GM21529 (cell line): ENCODE measurements around the gene UBL3.

Experiments
- ATAC-seq: cut with Tn5 transposase; IDR thresholded peaks from one replicate; pipeline ENCODE4 v1.9.1; 2021; ENCODE audit not compliant: unreplicated experiment

Gene UBL3

DNA sequence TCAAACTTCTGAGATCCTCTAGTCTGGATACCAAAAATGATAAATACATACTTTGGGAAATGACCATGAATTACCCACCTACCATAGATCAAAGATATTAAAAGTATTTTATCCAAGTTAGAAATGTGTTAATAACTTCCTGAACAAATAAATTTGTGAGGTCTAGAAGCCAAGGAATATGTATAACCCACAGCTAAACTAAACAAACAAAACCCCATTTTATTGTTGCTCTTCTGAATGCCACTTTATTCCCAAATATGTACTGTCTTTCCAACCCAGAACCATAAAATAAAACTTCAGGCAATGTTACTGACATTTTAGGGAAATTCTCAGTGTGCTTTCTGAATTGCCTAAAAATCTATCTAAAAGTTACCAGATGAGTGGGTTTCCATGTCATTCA, 35.1 kb downstream of the UBL3 start:
- ATAC-seq: no peak

DNA sequence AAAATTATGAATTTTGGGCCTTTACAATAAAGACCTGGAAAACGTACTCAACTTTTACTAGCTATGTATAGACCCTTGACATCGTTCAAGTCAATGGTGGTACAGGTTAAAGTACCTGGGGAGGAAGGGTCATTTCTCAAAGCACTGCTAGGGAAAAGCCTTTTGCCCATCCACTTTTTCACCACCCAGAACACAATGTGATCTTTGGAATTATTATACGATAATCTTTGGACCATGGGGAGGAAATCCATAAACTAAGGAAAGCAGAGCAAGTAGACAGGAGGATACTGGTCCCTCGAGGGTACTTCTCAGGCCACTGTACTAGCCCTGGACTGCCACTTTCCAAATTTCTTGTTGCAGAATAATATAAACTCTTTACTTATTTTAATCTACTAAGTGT, 39.5 kb downstream of the UBL3 start:
- no peak for ATAC-seq

DNA sequence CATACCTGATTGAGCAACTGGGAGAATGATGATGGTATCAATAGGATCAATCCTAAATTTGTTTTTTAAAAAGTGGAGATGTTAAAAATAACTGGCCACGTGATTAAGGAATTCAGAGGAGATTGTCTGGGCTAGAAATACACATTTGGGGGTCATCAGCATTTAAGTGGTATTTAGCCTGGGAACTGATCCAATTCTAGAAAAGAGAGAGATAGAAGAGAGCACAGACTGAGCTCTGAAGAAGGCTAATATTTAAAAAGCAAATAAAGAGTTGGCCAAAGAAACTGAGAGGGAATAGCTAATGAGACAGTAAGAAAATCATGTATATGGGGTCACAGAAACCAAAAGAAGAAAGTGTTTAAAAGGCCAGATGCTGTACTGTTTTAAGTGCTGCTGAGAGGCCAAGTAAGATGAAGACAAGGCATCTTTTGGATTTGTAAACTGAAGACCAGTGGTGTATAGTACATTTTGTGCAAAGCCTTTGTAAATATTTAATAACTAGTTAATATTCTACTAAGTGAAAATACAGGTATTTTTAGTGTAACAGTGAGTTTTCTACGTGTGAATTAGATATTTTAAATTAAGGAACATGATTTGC, 40.2 kb downstream of the UBL3 start:
- peak; percentile 87 for ATAC-seq

DNA sequence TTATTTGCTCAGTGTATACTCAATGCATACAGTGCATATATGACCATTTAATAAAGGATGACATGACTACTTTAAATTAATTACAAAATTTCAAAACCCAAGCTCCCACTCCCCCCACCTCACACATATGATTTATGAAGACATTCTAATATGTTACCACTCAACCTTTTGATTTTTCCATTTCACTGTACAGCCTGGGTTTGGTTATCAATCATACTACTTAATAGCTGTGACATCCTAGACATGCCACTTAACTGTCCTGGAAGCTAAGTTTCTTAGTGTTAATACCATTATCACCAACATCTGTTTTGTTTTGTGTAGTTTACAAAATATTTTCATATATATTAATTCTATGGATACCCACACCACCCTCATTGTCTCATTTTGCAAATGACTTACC, 42.2 kb downstream of the UBL3 start:
- ATAC-seq: no peak

DNA sequence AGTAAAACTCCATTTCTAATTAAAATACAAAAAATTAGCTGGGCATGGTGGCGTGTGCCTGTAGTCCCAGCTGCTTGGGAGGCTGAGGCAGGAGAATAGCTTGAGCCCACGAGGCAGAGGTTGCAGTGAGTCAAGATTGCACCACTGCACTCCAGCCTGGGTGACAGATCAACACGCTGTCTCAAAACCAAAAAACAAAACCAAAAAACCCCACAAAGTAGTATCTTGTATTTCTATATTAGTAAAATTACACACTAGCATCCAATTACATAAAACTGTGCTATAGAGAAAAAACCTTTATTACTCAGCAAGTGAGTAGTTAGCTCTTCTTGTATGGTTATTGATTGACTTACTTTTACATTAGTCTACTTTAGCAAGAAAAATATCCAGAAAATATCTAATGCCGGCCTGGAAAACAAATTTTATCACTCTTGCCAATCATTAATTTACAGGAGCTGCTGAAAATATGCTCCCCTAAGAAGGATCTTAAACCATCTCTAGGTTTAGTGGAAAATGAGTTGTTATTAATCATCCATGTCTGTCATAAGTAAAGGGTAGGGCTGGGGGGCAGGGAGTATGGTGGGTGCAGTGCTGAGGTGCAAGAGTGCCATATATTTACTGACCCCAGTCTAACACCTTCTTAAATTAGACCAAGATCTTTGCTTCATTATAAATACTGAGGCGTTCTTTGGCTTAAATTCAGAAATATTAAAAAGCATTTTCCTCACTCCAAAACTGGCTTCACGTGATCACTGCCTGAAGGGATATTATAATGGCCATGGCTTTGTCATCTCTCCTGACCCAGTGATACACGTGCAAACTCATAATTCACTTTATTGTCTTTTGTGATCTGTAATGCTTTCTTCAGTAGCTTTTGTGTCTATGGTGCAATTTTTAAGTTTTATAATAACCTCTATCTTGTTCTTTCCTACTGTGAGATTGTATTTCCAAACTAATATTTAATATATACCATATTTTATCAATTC, 44.1 kb downstream of the UBL3 start:
- no peak for ATAC-seq

DNA sequence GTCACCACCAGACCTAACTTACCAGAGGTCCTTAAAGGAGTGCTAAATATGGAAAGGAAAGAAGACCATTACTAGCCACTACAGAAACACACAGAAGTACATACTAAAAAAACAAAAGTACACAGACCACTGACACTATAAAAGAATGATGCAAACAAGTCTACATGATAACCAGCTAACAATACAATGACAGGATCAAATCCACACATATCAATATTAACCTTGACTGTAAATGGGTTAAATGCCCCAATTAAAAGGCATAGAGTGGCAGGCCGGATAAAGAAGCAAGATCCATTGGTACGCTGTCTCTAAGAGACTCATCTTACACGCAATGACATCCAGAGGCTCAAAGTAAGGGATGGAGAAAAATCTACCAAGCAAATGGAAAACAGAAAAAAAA, 47.2 kb downstream of the UBL3 start:
- no peak for ATAC-seq

DNA sequence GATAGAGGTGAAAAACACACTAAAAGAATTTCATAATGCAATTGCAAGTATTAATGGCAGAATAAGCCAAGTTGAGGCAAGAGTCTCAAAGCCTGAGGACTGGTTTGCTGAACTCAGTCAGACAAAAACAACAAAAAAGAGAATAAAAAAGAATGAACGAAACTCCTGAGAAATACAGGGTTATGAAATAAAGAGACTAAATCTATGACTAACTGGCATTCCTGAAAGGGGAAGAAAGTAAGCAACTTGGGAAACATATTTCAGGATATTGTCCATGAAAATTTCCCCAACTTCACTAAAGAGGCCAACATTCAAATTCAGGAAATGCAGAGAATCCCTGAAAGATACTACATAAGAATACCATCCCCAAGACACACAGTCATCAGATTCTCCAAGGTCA, 47.8 kb downstream of the UBL3 start:
- no peak for ATAC-seq

DNA sequence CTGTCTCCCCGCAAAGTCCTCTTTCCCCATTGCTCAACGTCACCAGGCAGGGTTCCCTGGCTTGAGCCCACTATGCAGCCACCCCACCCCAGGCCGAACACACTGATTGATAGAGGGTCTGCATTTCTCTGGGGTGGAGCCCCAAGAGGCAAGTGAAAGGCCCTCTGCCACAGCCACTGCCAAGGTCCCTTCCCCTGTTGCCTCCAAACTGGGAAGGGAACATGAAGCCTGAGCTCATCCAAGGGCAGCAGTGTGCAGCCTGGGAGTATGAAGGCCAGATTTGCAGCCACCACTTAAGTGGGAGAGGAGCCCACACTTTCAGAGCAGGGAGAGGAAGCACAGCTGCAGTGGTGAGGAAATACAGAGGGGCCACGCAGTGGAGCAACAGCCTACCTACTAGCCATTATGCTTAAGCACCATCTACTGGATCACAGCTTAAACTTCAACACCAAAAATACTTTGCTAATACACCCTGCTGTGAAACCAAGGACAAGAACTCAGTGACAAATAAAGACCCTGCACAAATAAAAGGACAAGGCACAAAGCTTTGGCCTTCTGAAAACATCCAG, 48.6 kb downstream of the UBL3 start:
- no peak for ATAC-seq

DNA sequence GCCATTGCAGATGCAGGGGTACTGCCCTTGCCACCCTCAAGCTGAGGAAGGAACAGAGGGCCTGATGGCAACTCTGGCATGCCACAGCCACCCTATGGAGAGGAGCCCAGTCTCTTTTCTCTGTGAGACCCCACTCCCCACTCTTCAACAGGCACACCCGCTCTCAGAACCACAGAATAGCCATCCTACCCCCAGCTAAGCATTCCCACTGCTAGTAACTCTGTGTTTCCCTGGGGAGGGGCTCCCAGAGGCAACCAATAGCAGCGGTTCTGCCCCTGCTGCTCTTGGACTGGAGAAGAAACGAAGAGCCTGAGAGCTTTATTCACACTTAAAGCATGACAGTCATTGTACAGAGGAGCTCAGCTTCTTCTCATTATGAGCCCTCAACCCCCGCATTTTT, 49.3 kb downstream of the UBL3 start:
- no peak for ATAC-seq

DNA sequence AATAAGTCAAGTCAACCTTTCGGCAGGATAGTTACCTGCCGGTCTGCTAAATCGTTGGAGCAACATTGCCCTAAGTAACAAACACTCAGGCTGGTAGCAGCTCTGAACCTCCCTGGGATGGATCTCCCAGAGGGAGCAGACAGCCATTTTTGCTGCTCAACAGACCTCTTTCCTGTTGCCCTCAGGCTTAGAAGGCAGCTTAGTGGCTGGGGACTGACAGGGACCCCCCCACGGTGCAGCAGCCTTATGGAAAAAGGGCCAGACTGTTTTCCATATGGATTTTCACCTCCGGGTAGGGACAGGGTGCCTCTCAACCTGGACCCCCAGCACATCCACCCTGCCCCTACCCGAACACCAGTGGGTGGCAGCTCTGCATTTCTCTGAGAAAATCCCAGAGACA, 49.7 kb downstream of the UBL3 start:
- no peak for ATAC-seq

DNA sequence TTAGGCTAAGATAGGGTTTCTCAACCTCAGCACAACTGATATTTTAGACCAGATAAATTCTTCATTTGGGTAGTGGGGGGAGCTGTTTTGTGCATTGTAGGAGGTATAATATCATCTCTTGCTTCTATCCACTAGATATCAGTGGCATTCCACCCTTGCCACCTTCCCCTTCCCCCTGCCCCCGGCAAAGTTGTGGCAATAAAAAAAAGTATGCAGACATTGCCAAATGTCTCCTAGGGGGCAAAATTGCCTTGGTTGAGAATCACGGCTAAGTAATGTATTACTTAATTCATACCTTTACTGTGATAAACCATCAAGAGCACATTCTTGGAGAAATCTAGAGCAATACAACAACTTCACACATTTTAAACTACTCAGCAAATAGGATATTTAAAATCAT, 51.4 kb downstream of the UBL3 start:
- ATAC-seq: no peak

DNA sequence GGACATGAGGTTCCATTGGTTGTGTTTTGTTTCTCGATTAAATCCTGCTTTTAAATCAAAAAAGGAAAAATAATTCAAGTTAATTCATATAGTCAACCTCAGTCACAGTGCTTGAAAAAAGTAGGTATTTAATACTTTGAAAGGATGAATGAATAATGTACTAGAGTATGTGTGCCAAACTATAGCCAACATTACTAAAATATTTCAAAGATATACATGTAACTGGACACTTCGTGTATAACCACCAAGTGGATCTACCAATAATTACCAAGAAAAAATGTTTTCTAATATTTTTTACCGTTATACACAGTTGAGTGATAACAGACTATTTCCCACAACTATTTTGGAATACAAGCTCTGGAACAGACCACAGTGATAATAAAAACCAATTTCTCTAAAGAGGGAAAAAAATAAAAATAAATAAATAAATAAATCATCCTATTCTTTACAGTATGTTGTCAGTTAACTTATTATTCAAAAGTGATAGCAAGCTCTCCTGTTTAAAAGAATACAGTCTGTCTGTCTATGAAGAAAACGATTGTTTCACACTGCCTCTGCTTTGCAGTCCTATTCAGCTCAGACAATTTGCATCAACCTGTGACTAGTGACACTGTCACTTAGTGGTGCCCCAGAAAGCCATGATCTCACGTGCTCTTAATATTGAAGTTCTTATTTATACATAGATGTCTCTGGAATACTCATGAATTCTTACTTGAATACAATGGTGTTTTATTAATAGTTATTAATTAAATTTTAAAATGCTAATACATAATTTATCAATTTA, 58.2 kb downstream of the UBL3 start:
- no peak for ATAC-seq

DNA sequence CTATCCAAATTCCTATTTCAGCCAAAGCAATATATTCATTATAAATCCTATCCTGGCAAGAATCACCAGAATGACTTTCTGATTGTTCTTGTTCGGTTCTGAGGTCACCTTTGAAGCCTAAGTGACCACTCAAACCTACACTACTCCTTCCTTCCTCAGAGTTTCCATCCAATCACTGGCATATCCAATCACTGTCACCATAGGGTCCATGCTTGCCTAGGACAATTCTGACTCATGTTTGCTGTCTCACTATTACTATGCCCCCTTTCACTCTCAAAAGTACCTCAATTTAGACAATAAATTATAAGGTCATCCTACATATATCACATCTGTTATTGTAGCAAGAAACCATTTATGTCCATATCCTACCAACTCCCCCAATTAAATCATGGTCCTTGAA, 58.9 kb downstream of the UBL3 start:
- ATAC-seq: no peak

DNA sequence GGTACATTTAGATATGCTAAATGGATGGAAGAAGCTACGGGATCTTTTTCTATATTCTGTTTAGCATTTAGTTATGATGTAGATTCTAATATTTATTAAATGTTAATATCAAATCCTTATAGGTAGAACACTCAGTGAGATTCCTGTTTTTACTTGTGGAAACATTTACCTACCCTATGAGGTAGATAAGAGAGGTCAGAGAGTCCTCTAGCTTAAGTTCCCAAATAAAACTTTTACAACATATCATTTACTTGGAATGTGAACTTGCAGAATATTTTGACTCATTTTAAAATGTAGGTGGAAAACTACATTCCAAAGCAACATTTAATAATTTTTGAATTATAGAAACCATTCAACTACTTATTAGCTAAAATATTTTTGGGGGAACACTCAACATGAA, 63.7 kb downstream of the UBL3 start:
- no peak for ATAC-seq

DNA sequence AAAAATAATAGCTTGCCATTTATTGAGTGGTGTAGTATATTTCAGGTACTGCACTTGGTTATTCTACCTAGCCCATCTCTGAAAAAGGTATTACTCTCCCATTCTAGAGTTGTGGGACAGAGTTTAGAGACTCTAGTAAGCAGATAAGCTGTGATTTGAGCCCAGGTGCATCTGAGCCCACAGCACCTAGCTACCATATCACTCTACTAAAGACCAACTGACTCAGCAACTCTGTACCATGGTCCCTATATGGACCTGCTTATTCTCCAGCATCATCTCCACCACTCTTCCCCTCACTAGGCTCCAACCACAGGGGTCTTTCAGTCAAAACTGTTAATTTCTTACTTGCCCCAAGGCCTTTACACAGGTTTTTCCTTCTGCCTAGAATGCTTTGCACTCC, 64.4 kb downstream of the UBL3 start:
- ATAC-seq: no peak

DNA sequence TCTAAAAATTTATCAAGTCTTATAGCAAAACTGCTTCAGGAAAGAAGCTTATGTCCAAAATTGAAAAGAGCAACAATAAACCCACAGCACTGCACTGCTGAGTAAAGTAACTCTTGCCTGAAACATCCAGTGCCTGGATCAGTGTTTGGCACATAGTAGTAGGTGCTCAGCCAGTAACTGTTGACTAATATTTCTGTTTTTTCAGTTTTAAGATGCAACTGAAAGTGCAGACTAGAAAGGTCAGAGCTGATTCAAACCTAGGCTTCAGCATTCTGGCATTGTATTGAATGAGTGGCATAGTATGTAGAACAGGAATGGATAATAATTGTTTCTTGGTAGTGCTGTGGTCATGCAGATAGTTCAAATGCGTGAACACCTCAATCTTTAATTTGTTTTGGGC, 67.6 kb downstream of the UBL3 start:
- ATAC-seq: no peak

DNA sequence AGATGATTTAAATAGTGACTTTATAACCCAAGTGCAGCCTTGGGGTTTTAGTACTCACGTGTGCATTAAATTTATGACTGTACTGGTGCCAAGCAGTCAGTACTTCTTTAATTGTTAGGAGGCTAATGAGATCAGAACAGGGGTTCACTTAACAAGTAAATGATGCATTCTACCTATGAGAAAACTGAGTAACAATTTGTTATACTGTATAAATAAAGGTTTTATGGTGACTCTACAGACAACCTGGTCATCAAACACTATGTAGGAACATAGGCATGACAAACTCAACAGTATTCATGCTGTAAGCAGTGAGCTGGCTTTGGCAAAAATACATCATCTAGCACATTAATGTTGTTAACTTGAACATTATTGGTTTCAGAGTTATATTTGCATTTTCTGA, 75.6 kb downstream of the UBL3 start:
- no peak for ATAC-seq

DNA sequence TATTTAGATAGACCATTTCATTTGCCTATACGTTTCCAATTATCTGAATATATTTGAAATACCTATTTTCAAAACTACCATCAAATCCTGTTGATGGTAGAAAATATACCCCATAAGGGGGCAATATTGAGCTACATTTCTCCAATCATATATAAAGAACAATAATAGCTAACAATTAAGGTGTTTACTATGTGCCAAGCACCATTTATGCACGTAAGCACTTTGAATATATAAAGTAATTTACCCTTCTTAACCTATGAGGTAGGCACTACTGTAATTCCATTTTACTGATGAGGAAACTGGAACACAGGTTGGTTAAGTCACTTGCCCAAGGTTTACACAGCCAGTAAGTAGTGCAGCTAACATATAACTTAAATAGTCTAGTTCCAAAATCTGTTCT, 79.2 kb downstream of the UBL3 start:
- no peak for ATAC-seq

DNA sequence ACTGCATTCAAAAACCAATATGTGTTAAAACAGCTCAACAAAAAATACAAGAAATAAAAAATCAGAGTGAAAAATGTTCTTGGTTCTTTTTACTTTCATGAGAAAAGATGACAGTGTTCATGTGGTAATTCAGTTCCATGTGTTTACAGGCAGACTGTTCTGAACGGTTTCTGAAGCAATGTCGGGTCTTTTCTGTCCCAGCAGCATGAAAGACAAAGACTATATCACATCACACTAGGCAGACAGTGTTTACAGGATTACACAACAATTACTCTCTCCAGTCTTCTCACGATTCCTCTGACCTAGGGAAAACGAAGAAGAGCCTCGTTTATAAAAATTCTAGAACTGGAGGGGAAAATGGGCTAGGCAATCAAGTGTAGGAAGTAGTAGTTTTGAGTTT, 83.4 kb downstream of the UBL3 start:
- no peak for ATAC-seq

DNA sequence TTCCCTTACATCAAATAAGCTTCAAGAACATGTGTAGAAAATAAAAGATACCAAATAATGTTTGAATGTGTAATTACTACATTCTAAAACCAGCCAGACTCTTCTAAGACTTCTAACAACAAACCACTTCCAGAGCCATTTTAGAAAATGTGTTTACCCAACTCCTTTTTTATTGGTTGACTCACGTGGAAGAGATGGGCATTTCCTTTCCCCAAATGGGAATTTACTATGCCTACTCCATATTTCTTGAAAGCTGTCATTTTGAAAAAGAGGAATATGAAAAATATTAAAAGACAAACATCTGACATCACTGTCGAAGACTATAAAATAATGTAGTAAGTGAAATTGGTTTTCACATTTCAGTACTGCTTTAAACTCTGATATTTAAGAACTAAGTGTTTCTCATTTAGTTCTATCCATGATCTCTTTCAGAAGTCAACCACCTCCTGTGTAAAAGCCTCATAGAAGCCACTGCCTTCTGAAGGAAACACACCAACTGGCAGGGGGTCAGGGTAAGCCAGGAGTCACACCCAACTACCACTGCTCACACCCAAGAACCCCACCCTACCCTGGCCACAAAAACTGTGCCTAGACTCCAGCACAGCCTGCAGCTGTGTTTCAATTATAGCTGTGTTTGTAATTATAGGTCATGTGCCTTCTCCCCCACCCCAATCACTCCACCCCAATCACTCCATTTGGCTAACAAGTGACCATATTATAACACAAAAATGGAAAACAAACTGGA, 86.8 kb downstream of the UBL3 start:
- ATAC-seq: no peak

DNA sequence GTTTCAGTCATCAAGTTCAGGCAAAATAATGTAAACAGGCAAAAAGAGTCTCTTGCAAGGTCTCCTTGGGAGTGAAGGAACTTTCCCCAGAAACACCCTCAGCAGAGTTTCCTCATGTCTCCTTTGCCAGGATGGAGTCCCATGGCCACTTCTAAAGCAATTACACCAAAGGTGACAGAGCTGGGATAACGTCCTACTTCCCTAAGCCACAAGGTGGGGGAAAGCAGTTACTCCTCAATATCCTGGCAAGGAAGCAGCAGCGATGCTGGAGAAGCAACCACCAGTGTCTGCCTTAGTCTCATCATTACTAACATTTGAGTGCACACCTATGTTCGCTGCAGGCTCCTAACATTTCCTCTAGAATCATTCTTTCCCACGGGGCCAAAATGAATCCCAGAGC, 88.6 kb downstream of the UBL3 start:
- no peak for ATAC-seq
